Small intestine (tissue), 7 donors: ENCODE results near the gene LIMK2. TPM values are rescaled to one million over a fixed set of nuclear protein-coding genes. Genes with fewer than 3 reads are reported as not detected.
"Not testable (repeated sequence)": the region's sequence is repeated elsewhere in the genome, so short reads cannot be mapped to it uniquely, and the experiment has no call there.

Source experiments
- DNase-seq, 2 donors: peaks; one replicate each; pipeline versions ENCODE4 v3.0.0 to v3.0.0-alpha.2; 2013
- FAIRE-seq: peaks from 2 replicates; lab custom pipeline; 2012; peaks lifted over from hg19 to GRCh38; lab: Jason Lieb, UNC
- H3K27ac ChIP-seq, 3 donors: one replicate each; pipeline ENCODE4 v1.5.1; 2013; ENCODE audit warnings: low read length in 2 of 3, mild to moderate bottlenecking in 2 of 3, control low read depth in 1 of 3, inconsistent platforms in 1 of 3, low read depth in 1 of 3, moderate library complexity in 1 of 3
- H3K27me3 ChIP-seq, 3 donors: one replicate each; pipeline ENCODE4 v1.6.1; 2013; ENCODE audit warnings: low read length in 3 of 3, inconsistent platforms in 1 of 3; ENCODE audit not compliant: control insufficient read depth in 3 of 3, insufficient read depth in 3 of 3
- H3K36me3 ChIP-seq, 3 donors: one replicate each; pipeline ENCODE4 v1.6.1; 2013; ENCODE audit warnings: low read length in 3 of 3, inconsistent platforms in 1 of 3, low read depth in 1 of 3, mild to moderate bottlenecking in 1 of 3, moderate library complexity in 1 of 3; ENCODE audit not compliant: control insufficient read depth in 3 of 3, insufficient read depth in 2 of 3
- H3K4me1 ChIP-seq, 3 donors: one replicate each; pipeline ENCODE4 v1.6.1; 2013; ENCODE audit warnings: low read length in 2 of 3, inconsistent platforms in 1 of 3, low read depth in 1 of 3, mild to moderate bottlenecking in 1 of 3, moderate library complexity in 1 of 3; ENCODE audit not compliant: control insufficient read depth in 3 of 3, insufficient read depth in 2 of 3
- H3K4me3 ChIP-seq, 3 donors: one replicate each; pipeline ENCODE4 v1.5.1; 2013; ENCODE audit warnings: low read length in 3 of 3, control low read depth in 1 of 3, inconsistent platforms in 1 of 3, low read depth in 1 of 3, mild to moderate bottlenecking in 1 of 3, moderate library complexity in 1 of 3
- H3K9me3 ChIP-seq, 2 donors: one replicate each; pipeline ENCODE4 v1.6.1; 2013; ENCODE audit warnings: low read depth in 1 of 2, low read length in 1 of 2; ENCODE audit not compliant: control insufficient read depth in 2 of 2, insufficient read depth in 1 of 2
- WGBS, 3 donors: extraction: QIAGEN DNeasy Blood & Tissue Kit; methylation state at CpG; one replicate each; pipeline ENCODE4 v1.1.7; 2013; 5-methylcytosine and 5-hydroxymethylcytosine counted together
- polyA plus RNA-seq, 4 donors: library from polyadenylated mRNA; stranded (reverse) in 3 of 4; unstranded in 1 of 4; fragments of 200-250 nt in 3 of 4; fragments of 120-200 nt in 1 of 4; gene quantifications; one replicate each; pipeline versions ENCODE4 v1.2.1 to v1.2.3, GENCODE V29; 2013
- donor health status: healthy with polysubstance abuse.
- donor health status: control.
- donor health status: control.
- donor health status: Bipolar disorder and iron deficiency.
- donor health status: healthy.

Gene LIMK2
- polyA plus RNA-seq, 4 donors = 15.7 to 52.7 (median 29.1) TPM

DNA sequence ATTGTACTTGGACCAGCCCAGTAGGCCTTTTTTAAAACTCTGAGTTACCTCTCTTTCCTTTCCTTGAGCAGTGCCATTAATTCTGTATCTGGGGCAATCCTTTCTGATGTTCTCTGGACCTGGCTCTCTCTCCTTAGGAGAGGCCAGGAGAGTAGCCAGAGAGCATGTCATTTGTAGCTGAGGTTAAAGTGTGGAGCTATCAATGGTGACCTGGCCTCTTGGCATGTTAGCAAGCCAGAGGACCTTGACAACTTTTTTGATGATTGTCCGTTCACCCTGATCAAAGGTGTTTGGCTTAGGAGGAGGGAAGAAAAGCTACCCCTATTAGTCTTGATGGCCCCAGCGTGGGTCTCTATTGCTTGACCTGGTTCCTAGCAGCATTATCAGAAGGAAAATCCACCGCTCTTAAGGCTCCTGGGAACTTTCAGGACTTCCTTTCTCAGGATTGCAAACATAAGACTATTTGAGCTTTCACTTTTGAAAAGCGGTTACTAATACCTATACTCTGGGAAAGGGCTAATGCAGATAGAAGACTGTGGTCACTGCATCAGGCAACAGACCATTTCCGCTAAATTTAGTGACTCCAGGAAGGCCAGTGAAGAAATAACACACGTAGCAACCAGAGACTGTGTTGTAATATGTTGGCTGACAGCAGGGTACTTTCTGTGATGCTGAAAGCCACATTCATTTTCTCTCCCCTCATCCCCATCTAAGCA, 18.2 kb downstream of the LIMK2 start:
- H3K27ac ChIP-seq = peak overlapping the region; percentile 75 to 85 (median 78)
- 23 to 45% (median 30%) methylated on average over 6 of the region's 6 CpGs for WGBS, 3 donors
- DNase-seq (peak; percentile 39 to 57), FAIRE-seq (no peak)
- H3K4me1 ChIP-seq = peaks cover 7 to 61% (median 15%) of the 10 kb centered on the region in 3 donors
- H3K4me3 ChIP-seq = no peak overlapping the region
- no peaks in the 10 kb centered on the region for H3K27me3 ChIP-seq
- peaks cover 0 to 46% (median 3%) of the 10 kb centered on the region in 3 donors for H3K36me3 ChIP-seq
- H3K9me3 ChIP-seq = peaks cover 0 to 4% of the 10 kb centered on the region in 2 donors

DNA sequence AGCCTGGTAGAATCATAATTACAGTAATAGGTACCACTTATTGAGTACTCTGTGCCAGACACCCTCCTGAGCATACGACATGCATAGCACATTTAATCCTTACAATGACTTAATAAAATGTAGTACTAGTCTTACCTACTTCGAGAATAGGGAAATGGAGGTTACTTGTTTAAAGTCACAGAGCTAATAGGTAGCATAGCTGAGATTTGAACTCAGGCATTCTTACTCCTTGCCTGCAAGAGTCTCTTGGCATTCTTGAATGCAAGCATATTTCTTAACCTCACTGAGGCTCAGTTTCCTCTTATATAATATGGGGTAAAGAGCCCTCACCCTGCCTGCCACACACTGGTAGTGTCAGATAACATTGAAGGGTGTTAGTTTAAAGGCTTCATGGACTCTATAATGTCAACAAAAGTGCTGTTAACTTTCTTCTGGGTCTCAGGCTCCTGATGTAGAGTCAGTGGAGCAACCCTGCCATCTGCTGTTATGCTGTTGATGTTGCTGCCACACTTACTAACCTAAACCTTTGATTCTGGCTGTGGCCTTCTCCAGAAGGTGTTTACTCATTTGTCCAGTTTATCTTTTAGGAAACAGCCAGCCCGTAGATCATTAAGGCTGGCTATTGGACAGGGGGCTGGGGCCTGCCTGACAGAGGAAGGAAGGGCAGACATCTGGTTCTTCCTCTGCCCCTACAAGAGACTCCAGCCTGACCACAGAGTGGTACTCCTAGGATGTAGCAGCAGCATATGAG, 18.9 kb downstream of the LIMK2 start:
- 11 to 31% (median 20%) methylated on average over 3 of the region's 3 CpGs for WGBS, 3 donors
- Histone ChIP-seq H3K9me3 (peaks cover 0 to 4% of the 10 kb centered on the region in 2 donors), H3K4me3 (no peak overlapping the region), H3K36me3 (peaks cover under 1 to 40% (median 3%) of the 10 kb centered on the region in 3 donors), H3K27me3 (no peaks in the 10 kb centered on the region), H3K27ac (peak overlapping the region; percentile 75 to 85 (median 78)), H3K4me1 (peaks cover 6 to 62% (median 15%) of the 10 kb centered on the region in 3 donors)
- FAIRE-seq (no peak), DNase-seq (peak; percentile 80 to 83)

- peak overlapping the region in 1 of 3 donors; percentile 5 for H3K27ac ChIP-seq
- WGBS, 3 donors = 67 to 78% (median 70%) methylated on average over 3 of the region's 3 CpGs
- DNase-seq (no peak), FAIRE-seq (no peak)
- no peak overlapping the region for H3K4me3 ChIP-seq
- H3K9me3 ChIP-seq = peaks cover 0 to 3% of the 10 kb centered on the region in 2 donors
- H3K36me3 ChIP-seq = peaks cover 0 to 28% (median 3%) of the 10 kb centered on the region in 3 donors
- H3K4me1 ChIP-seq = peaks cover 6 to 47% (median 15%) of the 10 kb centered on the region in 3 donors
- H3K27me3 ChIP-seq = no peaks in the 10 kb centered on the region
Measured at GRCh38 chr22:31233001-31233400, 20.9 kb downstream of the LIMK2 start.

DNA sequence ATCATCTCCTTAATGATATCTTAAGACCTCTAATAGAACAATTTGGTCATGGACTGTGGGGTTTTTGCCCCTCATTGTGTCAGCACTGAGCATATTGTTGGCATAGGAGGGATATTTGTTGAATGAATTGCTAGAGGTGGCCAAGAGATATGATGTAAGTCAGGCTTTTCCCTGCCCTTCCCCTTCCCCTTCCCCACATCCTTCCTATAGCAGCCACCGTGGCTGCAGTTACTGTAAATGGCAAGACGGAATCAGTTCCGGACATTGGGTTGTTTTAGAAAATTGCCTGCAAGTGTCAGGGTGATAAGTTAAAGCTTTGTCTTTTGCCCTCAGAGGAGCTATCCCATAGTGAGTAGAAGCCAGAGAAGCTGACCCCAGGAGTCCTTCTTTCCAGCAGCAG, 23.0 kb downstream of the LIMK2 start:
- Histone ChIP-seq H3K9me3 (no peaks in the 10 kb centered on the region), H3K36me3 (peaks cover 2 to 16% (median 3%) of the 10 kb centered on the region in 3 donors), H3K4me1 (peaks cover 7 to 42% (median 14%) of the 10 kb centered on the region in 3 donors), H3K4me3 (no peak overlapping the region), H3K27ac (peak overlapping the region in 1 of 3 donors; percentile 8), H3K27me3 (no peaks in the 10 kb centered on the region)
- FAIRE-seq (no peak), DNase-seq (no peak)
- WGBS, 3 donors = 65 to 85% (median 79%) methylated on average over 3 of the region's 3 CpGs

DNA sequence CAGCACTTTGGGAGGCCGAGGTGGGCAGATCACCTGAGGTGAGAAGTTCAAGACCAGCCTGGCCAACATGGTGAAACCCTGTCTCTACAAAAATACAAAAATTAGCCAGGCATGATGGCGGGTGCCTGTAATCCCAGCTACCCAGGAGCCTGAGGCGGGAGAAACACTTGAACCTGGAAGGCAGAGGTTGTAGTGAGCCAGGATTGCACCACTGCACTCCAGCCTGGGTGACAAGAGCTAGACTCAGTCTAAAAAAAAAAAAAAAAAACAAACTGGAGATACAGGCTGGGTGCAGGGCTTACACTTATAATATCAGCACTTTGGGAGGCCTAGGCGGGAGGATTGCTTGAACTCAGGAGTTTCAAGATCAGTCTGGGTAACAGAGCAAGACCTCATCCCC, 23.9 kb downstream of the LIMK2 start:
- H3K27ac ChIP-seq, H3K9me3 ChIP-seq, H3K4me3 ChIP-seq, FAIRE-seq, H3K27me3 ChIP-seq, DNase-seq: not testable (repeated sequence)
- WGBS, 3 donors = 98 to 99% (median 99%) methylated on average over 4 of the region's 4 CpGs
- peaks cover 4 to 42% (median 14%) of the 10 kb centered on the region in 3 donors for H3K4me1 ChIP-seq
- H3K36me3 ChIP-seq = peaks cover 2 to 20% (median 3%) of the 10 kb centered on the region in 3 donors

GRCh38 chr22:31238057-31238456, 26.0 kb downstream of the LIMK2 start:
- H3K27ac ChIP-seq = no peak overlapping the region
- no peaks in the 10 kb centered on the region for H3K9me3 ChIP-seq
- 10 to 64% (median 32%) methylated on average over 1 of the region's 1 CpG for WGBS, 3 donors
- no peak overlapping the region for H3K4me3 ChIP-seq
- H3K4me1 ChIP-seq = peaks cover 4 to 52% (median 16%) of the 10 kb centered on the region in 3 donors
- no peak for FAIRE-seq
- no peaks in the 10 kb centered on the region for H3K27me3 ChIP-seq
- peaks cover 2 to 16% (median 3%) of the 10 kb centered on the region in 3 donors for H3K36me3 ChIP-seq
- DNase-seq = no peak

GRCh38 chr22:31239771-31240370, 27.8 kb downstream of the LIMK2 start:
- H3K36me3 ChIP-seq = peaks cover 2 to 24% (median 3%) of the 10 kb centered on the region in 3 donors
- peaks cover 12 to 59% (median 17%) of the 10 kb centered on the region in 3 donors for H3K4me1 ChIP-seq
- H3K27ac ChIP-seq = peak overlapping the region in 2 of 3 donors; percentile 37 to 67
- no peak for FAIRE-seq
- WGBS, 3 donors = 34 to 57% (median 36%) methylated on average over 6 of the region's 6 CpGs
- no peak overlapping the region for H3K4me3 ChIP-seq
- DNase-seq = peak; percentile 67 to 76
- no peaks in the 10 kb centered on the region for H3K27me3 ChIP-seq
- H3K9me3 ChIP-seq = no peaks in the 10 kb centered on the region

GRCh38 chr22:31241200-31241599, 29.1 kb downstream of the LIMK2 start:
- H3K9me3 ChIP-seq = no peaks in the 10 kb centered on the region
- FAIRE-seq (no peak), DNase-seq (peak; percentile 83 to 96)
- H3K36me3 ChIP-seq = peaks cover 1 to 20% (median 2%) of the 10 kb centered on the region in 3 donors
- H3K4me3 ChIP-seq = no peak overlapping the region
- 13 to 45% (median 24%) methylated on average over 1 of the region's 1 CpG for WGBS, 3 donors
- no peaks in the 10 kb centered on the region for H3K27me3 ChIP-seq
- H3K27ac ChIP-seq = peak overlapping the region; percentile 27 to 77 (median 43)
- peaks cover 10 to 53% (median 14%) of the 10 kb centered on the region in 3 donors for H3K4me1 ChIP-seq
